ENCODE measurements around the gene KDM6A. TPM values are rescaled to one million over a fixed set of nuclear protein-coding genes. Genes with fewer than 3 reads are reported as not detected.

The KDM6A gene
- total RNA-seq, 1 experiment from 2014 or later: 45.0 TPM

- TF ChIP-seq ARID4B (CRISPR knock-in tag; IDR thresholded peaks at IDR 0.05; ENCODE audit: borderline replicate concordance) (no peak), ZNF138 (CRISPR knock-in tag; conservative IDR thresholded peaks at IDR 0.05) (no peak)
These were observed 107.4 kb downstream of the KDM6A start (continued) for GRCh38 chrX:44980403-44980802.

- ChIA-PET CTCF (no interaction called here), POLR2A (no interaction called here)
- TF ChIP-seq CREB1 (CRISPR knock-in tag; IDR thresholded peaks at IDR 0.05): no peak
- TF ChIP-seq ZBTB21 (CRISPR knock-in tag; IDR thresholded peaks at IDR 0.05; ENCODE audit: borderline replicate concordance): no peak
- TF ChIP-seq ARID4B (CRISPR knock-in tag; IDR thresholded peaks at IDR 0.05; ENCODE audit: borderline replicate concordance): no peak
- TF ChIP-seq NFATC4 (CRISPR knock-in tag; IDR thresholded peaks at IDR 0.05): no peak
- TF ChIP-seq CDX4 (CRISPR knock-in tag; IDR thresholded peaks at IDR 0.05; ENCODE audit: borderline replicate concordance): no peak
- TF ChIP-seq TCF7 (CRISPR knock-in tag; IDR thresholded peaks at IDR 0.05; ENCODE audit: low read depth): no peak
- TF ChIP-seq AFF4 (CRISPR knock-in tag; IDR thresholded peaks at IDR 0.05; ENCODE audit: borderline replicate concordance): no peak
- no peak for TF ChIP-seq SMAD3 (CRISPR knock-in tag; IDR thresholded peaks at IDR 0.05; ENCODE audit: borderline replicate concordance)
- TF ChIP-seq ZNF281 (CRISPR knock-in tag; IDR thresholded peaks at IDR 0.05): no peak
- no peak for TF ChIP-seq NR2C2 (CRISPR knock-in tag; IDR thresholded peaks at IDR 0.05)
- no peak for TF ChIP-seq ZNF416 (CRISPR knock-in tag; IDR thresholded peaks at IDR 0.05)
- no peak for TF ChIP-seq ESRRA (CRISPR knock-in tag; IDR thresholded peaks at IDR 0.05; ENCODE audit: borderline replicate concordance)
- no peak for TF ChIP-seq TP53 (CRISPR knock-in tag; IDR thresholded peaks at IDR 0.05)
- TF ChIP-seq HMGA2 (CRISPR knock-in tag; IDR thresholded peaks at IDR 0.05): no peak
- TF ChIP-seq IRF1 (CRISPR knock-in tag; IDR thresholded peaks at IDR 0.05): no peak
- TF ChIP-seq ZNF138 (CRISPR knock-in tag; conservative IDR thresholded peaks at IDR 0.05): no peak
- no peak for TF ChIP-seq NR3C1 (CRISPR knock-in tag; conservative IDR thresholded peaks at IDR 0.05; ENCODE audit: low read depth)
- TF ChIP-seq USF2 (CRISPR knock-in tag; IDR thresholded peaks at IDR 0.05): no peak
- Mint-ChIP-seq H3K4me1 (peaks cover 16% of the 10 kb centered on the region), H3K4me3 (no peak overlapping the region), H3K27me3 (ENCODE audit: low read depth) (no peaks in the 10 kb centered on the region), H3K27ac (no peak overlapping the region), H3K9me3 (peaks cover 4% of the 10 kb centered on the region; the same call in 1 of the 2 replicates), H3K36me3 (peaks cover 25% of the 10 kb centered on the region)
- ATAC-seq: no peak
- DNase-seq (ENCODE audit: low spot score): no peak
These were observed 107.9 kb downstream of the KDM6A start for GRCh38 chrX:44980883-44981282.

All from WTC11 (cell line).